HL-60/S4 treated with retinoic acid at 250 ng/mL for 4 days and 3 days (cell line): ENCODE results near the gene PDXDC1.
"Not testable (repeated sequence)": the region's sequence is repeated elsewhere in the genome, so short reads cannot be mapped to it uniquely, and the experiment has no call there.

ENCODE experiments used
- in situ Hi-C: fragments of 300-500 bp; cut with MboI; formaldehyde crosslinking; loops from 2 replicates; pipeline ENCODE4 v1.7.0; 2022; ENCODE audit warnings: low sequenced_read_pairs

PDXDC1 gene

GRCh38 chr16:15132719-15133428 lies 158.0 kb downstream of the PDXDC1 start:
- in situ Hi-C loops = not testable (repeated sequence)

- in situ Hi-C loops = not testable (repeated sequence)
These were observed 158.7 kb downstream of the PDXDC1 start for GRCh38 chr16:15133554-15133953.

GRCh38 chr16:15134752-15135482 lies 160.1 kb downstream of the PDXDC1 start:
- in situ Hi-C loops = not testable (repeated sequence)

- in situ Hi-C loops = not testable (repeated sequence)
These were observed 160.9 kb downstream of the PDXDC1 start for GRCh38 chr16:15135483-15136360.

- in situ Hi-C loops = not testable (repeated sequence)
These were observed 162.7 kb downstream of the PDXDC1 start for GRCh38 chr16:15137514-15137913.

GRCh38 chr16:15140444-15141365 lies 165.9 kb downstream of the PDXDC1 start:
- in situ Hi-C loops = not testable (repeated sequence)

GRCh38 chr16:15141586-15141985 lies 166.8 kb downstream of the PDXDC1 start:
- in situ Hi-C loops = no loop called here

- in situ Hi-C loops = not testable (repeated sequence)
These were observed 167.5 kb downstream of the PDXDC1 start for GRCh38 chr16:15142107-15142890.

- in situ Hi-C loops = not testable (repeated sequence)
These were observed 168.2 kb downstream of the PDXDC1 start for GRCh38 chr16:15142891-15143600.

GRCh38 chr16:15143601-15144091 lies 168.8 kb downstream of the PDXDC1 start:
- in situ Hi-C loops = not testable (repeated sequence)

GRCh38 chr16:15144092-15144631 lies 169.3 kb downstream of the PDXDC1 start:
- in situ Hi-C loops = not testable (repeated sequence)

- in situ Hi-C loops = not testable (repeated sequence)
These were observed 170.1 kb downstream of the PDXDC1 start for GRCh38 chr16:15144781-15145417.

GRCh38 chr16:15145418-15146263 lies 170.8 kb downstream of the PDXDC1 start:
- in situ Hi-C loops = not testable (repeated sequence)

- in situ Hi-C loops = not testable (repeated sequence)
These were observed 171.4 kb downstream of the PDXDC1 start for GRCh38 chr16:15146264-15146662.

GRCh38 chr16:15148831-15149230 lies 174.0 kb downstream of the PDXDC1 start:
- in situ Hi-C loops = not testable (repeated sequence)

GRCh38 chr16:15149260-15149659 lies 174.4 kb downstream of the PDXDC1 start:
- in situ Hi-C loops = not testable (repeated sequence)

- in situ Hi-C loops = not testable (repeated sequence)
These were observed 179.2 kb downstream of the PDXDC1 start for GRCh38 chr16:15154005-15154404.
